HepG2 (cell line): Measurements from ENCODE around the gene BCLAF1. TPM values are rescaled to one million over a fixed set of nuclear protein-coding genes. Genes with fewer than 3 reads are reported as not detected.
A peak's percentile ranks its signal among the peaks of the same experiment; 100 is the strongest.

ENCODE experiments used
- ATAC-seq: fragments of 200-7000 bp; cut with Tn5 transposase; 3 replicates; pipeline ENCODE4 v1.9.1; 2020; ENCODE audit warnings: mild to moderate bottlenecking, moderate library complexity
- BruUV-seq: library from RNA; stranded (reverse); fragments of 400-500 nt; replicated peaks from 2 replicates; lab custom pipeline; 2021; lab: Mats Ljungman, UMichigan
- CTCF ChIA-PET: fragments of 300-600 bp; formaldehyde crosslinking; extraction: SDS; loops from one replicate; lab custom pipeline; 2021; ENCODE audit warnings: low total read pairs, inconsistent platforms, low intra/inter-chr PET ratio; lab: Yijun Ruan, JAX
- POLR2A ChIA-PET: fragments of 350-600 bp; sonication (Branson Sonifier 250); formaldehyde crosslinking; loops from one replicate; lab custom pipeline; 2020; ENCODE audit warnings: antibody characterized with exemption, inconsistent platforms; lab: Yijun Ruan, JAX
- DNase-seq: peaks from one replicate; pipeline ENCODE4 v3.0.0-alpha.2; 2015; ENCODE audit warnings: low spot score
- FAIRE-seq: peaks from 3 replicates; lab custom pipeline; 2011; peaks lifted over from hg19 to GRCh38; lab: Jason Lieb, UNC
- H2AFZ ChIP-seq: one replicate; pipeline ENCODE4 v1.6.1; 2011; ENCODE audit warnings: low read length, inconsistent platforms
- H3K27ac ChIP-seq: fragments of 300-600 bp; 3 replicates; pipeline ENCODE4 v1.8.0; 2011; ENCODE audit warnings: mixed run types, mild to moderate bottlenecking, mixed read lengths, low read length, inconsistent platforms; ENCODE audit not compliant: insufficient read depth; ENCODE audit errors: extremely low read length
- H3K27me3 ChIP-seq, 2 experiments: fragments of 200-600 bp in 1 of 2; 2 replicates in 1 of 2; 3 replicates in 1 of 2; pipeline versions ENCODE4 v1.6.0 to v1.8.0; 2011; ENCODE audit warnings: low read length in 2 of 2, mild to moderate bottlenecking in 2 of 2, moderate library complexity in 2 of 2, inconsistent platforms in 1 of 2; ENCODE audit not compliant: insufficient read depth in 2 of 2, control insufficient read depth in 1 of 2
- H3K36me3 ChIP-seq, 2 experiments: fragments of 200-600 bp in 1 of 2; replicated peaks in 1 of 2; 2 replicates in 1 of 2; 3 replicates in 1 of 2; pipeline versions ENCODE4 v1.5.1 to v1.8.0; 2011; ENCODE audit warnings: low read length in 2 of 2, inconsistent platforms in 1 of 2; ENCODE audit not compliant: insufficient read depth in 2 of 2, control insufficient read depth in 1 of 2
- H3K4me1 ChIP-seq: 2 replicates; pipeline ENCODE4 v1.5.1; 2012; ENCODE audit warnings: low read length, inconsistent platforms; ENCODE audit not compliant: insufficient read depth
- H3K4me2 ChIP-seq: 2 replicates; pipeline ENCODE4 v1.6.0; 2011; ENCODE audit warnings: low read depth, low read length, inconsistent platforms
- H3K4me3 ChIP-seq, 3 experiments: fragments of 200-600 bp in 1 of 3; sonication (generic), shearing (Covaris generic) in 1 of 3; replicated peaks in 1 of 3; 2 replicates each; pipeline ENCODE4 v1.5.1; 2011 to 2016; ENCODE audit warnings: low read length in 3 of 3, inconsistent platforms in 2 of 3, low read depth in 2 of 3, mild to moderate bottlenecking in 2 of 3, control low read depth in 1 of 3, mixed read lengths in 1 of 3; ENCODE audit not compliant: insufficient read depth in 1 of 3
- H3K79me2 ChIP-seq: one replicate; pipeline ENCODE4 v1.6.1; 2011; ENCODE audit warnings: low read length, inconsistent platforms; ENCODE audit not compliant: insufficient read depth
- H3K9ac ChIP-seq: 2 replicates; pipeline ENCODE4 v1.6.0; 2011; ENCODE audit warnings: mild to moderate bottlenecking, low read depth, low read length, inconsistent platforms; ENCODE audit not compliant: insufficient read depth
- H3K9me3 ChIP-seq: 2 replicates; pipeline ENCODE4 v1.5.1; 2012; ENCODE audit warnings: mild to moderate bottlenecking, low read length
- H4K20me1 ChIP-seq: 2 replicates; pipeline ENCODE4 v1.6.0; 2011; ENCODE audit warnings: inconsistent platforms, mild to moderate bottlenecking, low read length, moderate library complexity; ENCODE audit not compliant: insufficient read depth
- AGO2 ChIP-seq: fragments of 200-400 bp; formaldehyde crosslinking; optimal IDR thresholded peaks from 2 replicates; pipeline ENCODE3; 2017; ENCODE audit warnings: mild to moderate bottlenecking, low read depth, low read length, moderate library complexity
- HNF4G ChIP-seq, 2 experiments: sonication (generic) in 1 of 2; formaldehyde crosslinking in 1 of 2; IDR thresholded peaks; 2 replicates each; pipeline versions ENCODE4 v1.4.0 to v1.6.1; 2011 to 2020; ENCODE audit warnings: borderline replicate concordance in 2 of 2, low read depth in 2 of 2, mild to moderate bottlenecking in 2 of 2, low read length in 1 of 2, missing genetic modification reagents in 1 of 2, moderate library complexity in 1 of 2
- POLR2AphosphoS2 ChIP-seq: IDR thresholded peaks from 2 replicates; pipeline ENCODE4 v1.6.1; 2011; ENCODE audit warnings: low read depth, low read length, improper control_type of control experiment
- RBM22 ChIP-seq: fragments of 200-400 bp; formaldehyde crosslinking; optimal IDR thresholded peaks from 2 replicates; pipeline ENCODE3; 2017; ENCODE audit warnings: mild to moderate bottlenecking, low read length, moderate library complexity
- STAG1 ChIP-seq: sonication (generic); formaldehyde crosslinking; IDR thresholded peaks from 2 replicates; pipeline ENCODE4 v1.4.0; 2020; ENCODE audit warnings: missing genetic modification reagents
- ZNF17 ChIP-seq: sonication (generic); formaldehyde crosslinking; IDR thresholded peaks from 2 replicates; pipeline ENCODE4 v1.5.0; 2020; ENCODE audit warnings: mild to moderate bottlenecking, missing genetic modification reagents
- WGBS: methylation state at CpG from one replicate; pipeline ENCODE4 v1.1.6; 2017; ENCODE audit warnings: low lambda C conversion rate; 5-methylcytosine and 5-hydroxymethylcytosine counted together
- in situ Hi-C: cut with HindIII; loops from 2 replicates; pipeline ENCODE4 v1.10.0; 2017; ENCODE audit warnings: low pct_unique_long_range_greater_than_20kb; ENCODE audit not compliant: extremely low pct_ligation_motif_present
- intact Hi-C: fragments of 100-400 bp; cut with micrococcal nuclease; formaldehyde crosslinking; loops from one replicate; pipeline ENCODE4 v1.10.0; 2022; ENCODE audit not compliant: unreplicated experiment
- polyA plus RNA-seq, 8 experiments: library from polyadenylated mRNA; depleted of rRNA in 3 of 8; stranded (reverse) in 7 of 8; unstranded in 1 of 8; fragments of >200 nt; fragmentation: Illumina TruSeq in 4 of 8; extraction: Trizol in 4 of 8; gene quantifications; 2 replicates each; pipeline versions ENCODE4 v1.2.1 to v1.2.3, GENCODE V29; 2011 to 2016; ENCODE audit warnings: low read depth in 4 of 8, missing spikeins in 1 of 8, mixed read lengths in 1 of 8; ENCODE audit not compliant: insufficient read depth in 1 of 8
- total RNA-seq, 5 experiments: library from RNA; depleted of rRNA; stranded (reverse); fragments of >200 nt; fragmentation: Illumina TruSeq; extraction: Trizol; gene quantifications; 2 replicates each; pipeline ENCODE4 v1.2.3, GENCODE V29; 2016; ENCODE audit warnings: low read depth in 1 of 5

BCLAF1 gene
- total and polyA plus RNA-seq, 2 of the 13 experiments (the other 11 are each of a cell fraction or from before 2014, with no cell fraction given) = 55.3 to 292 TPM

DNA sequence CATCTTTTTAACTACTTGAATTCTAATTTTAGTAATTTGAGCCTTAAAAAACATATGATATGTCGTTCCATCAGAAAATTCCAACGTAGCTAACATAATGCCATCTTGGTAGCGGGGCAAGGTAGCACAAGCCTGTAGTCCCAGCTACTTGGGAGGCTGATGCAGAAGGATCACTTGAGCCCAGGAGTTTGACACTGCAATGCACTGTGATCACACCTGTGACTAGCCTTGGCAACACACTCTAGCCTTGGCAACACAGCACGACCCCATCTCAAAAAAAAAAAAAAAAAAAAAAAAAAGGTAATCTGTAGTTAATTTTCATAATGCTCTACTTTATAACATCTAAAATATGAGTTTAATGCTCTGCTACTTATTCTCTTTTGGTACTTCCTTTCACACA, 6.7 kb downstream of the BCLAF1 start:
- CTCF ChIA-PET = no interaction called here
- WGBS = 93% methylated on average over 4 of the region's 4 CpGs
- ATAC-seq (peak; percentile 20; the same call in 1 of the 3 replicates), FAIRE-seq (no peak), DNase-seq (no peak)
- H3K27ac ChIP-seq = no peak overlapping the region
- H4K20me1 ChIP-seq = peaks cover 89% of the 10 kb centered on the region
- H3K27me3 ChIP-seq = no peaks in the 10 kb centered on the region; a peak in 1 of 5 replicates
- H2AFZ ChIP-seq = no peak overlapping the region
- H3K9ac ChIP-seq = no peak overlapping the region
- peaks cover 5 to 46% of the 10 kb centered on the region in 2 experiments; a peak in 4 of 5 replicates for H3K36me3 ChIP-seq
- H3K4me1 ChIP-seq = peaks cover 65% of the 10 kb centered on the region
- peaks cover 95% of the 10 kb centered on the region for H3K79me2 ChIP-seq
- H3K9me3 ChIP-seq = no peaks in the 10 kb centered on the region
- BruUV-seq = no TSS peak
- in situ Hi-C loops = no loop called here
- TF ChIP-seq STAG1 (CRISPR knock-in tag) (no peak), HNF4G (IDR thresholded peaks at IDR 0.05; ENCODE audit: borderline replicate concordance, low read depth, low read length) (no peak), HNF4G (CRISPR knock-in tag; IDR thresholded peaks at IDR 0.05; ENCODE audit: borderline replicate concordance, low read depth) (no peak), RBM22 (peak; percentile 24), POLR2AphosphoS2 (0 out of 2 replicates have a peak, but pooled peaks have one; percentile 34)
- intact Hi-C loops = loop anchor here (5.0 kb wide), 1 partner anchor 34 kb away; no protein-coding TSS in a partner anchor
- H3K4me2 ChIP-seq = peak overlapping the region; percentile 20; the same call in 1 of the 2 replicates
- H3K4me3 ChIP-seq = no peak overlapping the region
- POLR2A ChIA-PET = interaction anchor here (0.6 kb wide), 1 partner anchor 57 kb away, joined by 3 read pairs; no protein-coding TSS in a partner anchor

DNA sequence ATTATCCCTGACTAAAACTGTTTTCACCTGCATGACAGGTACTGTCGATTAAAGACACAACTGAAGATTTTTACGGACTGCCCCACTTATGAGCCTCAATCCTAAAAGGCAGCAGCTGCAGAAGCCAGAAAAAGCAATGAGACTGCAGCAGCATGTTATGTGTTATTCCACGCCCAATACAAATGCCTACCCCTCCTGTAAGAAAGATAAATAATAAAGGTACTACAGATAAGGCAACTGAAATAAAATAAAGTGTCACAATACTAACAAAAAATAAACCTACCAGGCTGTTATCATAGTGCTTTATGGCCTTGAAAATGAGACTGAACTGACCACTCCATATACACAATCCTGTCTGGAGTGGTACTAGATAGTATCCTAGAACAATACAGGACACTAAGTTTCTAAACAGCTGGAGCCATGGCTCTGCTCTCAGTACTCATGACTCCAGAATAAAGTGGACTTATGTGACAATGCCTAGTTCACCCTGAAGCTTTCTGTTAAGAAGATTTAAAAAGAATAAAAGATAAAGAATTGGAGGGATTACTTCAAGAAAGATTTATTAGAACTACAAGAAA, 9.5 kb downstream of the BCLAF1 start:
- H3K79me2 ChIP-seq = peaks cover 81% of the 10 kb centered on the region
- ChIA-PET POLR2A (interaction anchor here (0.7 kb wide), 1 partner anchor 9 kb away, joined by 4 read pairs; the partner anchor contains the start of gene BCLAF1), CTCF (no interaction called here)
- peaks cover 73% of the 10 kb centered on the region for H4K20me1 ChIP-seq
- in situ Hi-C loops (no loop called here), intact Hi-C loops (loop anchor here (1.0 to 5.0 kb wide), 2 partner anchors 8 to 37 kb away; no protein-coding TSS in a partner anchor)
- peaks cover 7 to 67% of the 10 kb centered on the region in 2 experiments for H3K36me3 ChIP-seq
- peak; percentile 28; the same call in 2 of the 3 replicates for ATAC-seq
- no peak overlapping the region for H3K4me2 ChIP-seq
- peaks cover 38% of the 10 kb centered on the region for H3K4me1 ChIP-seq
- DNase-seq = no peak
- BruUV-seq = no TSS peak
- TF ChIP-seq AGO2 (peak; percentile 7), ZNF17 (CRISPR knock-in tag) (no peak), RBM22 (peak; percentile 72)
- WGBS = 98% methylated on average over 3 of the region's 3 CpGs
- FAIRE-seq = no peak
- no peaks in the 10 kb centered on the region for H3K27me3 ChIP-seq
- H3K4me3 ChIP-seq = no peak overlapping the region
- no peak overlapping the region for H2AFZ ChIP-seq
- H3K9ac ChIP-seq = no peak overlapping the region
- H3K9me3 ChIP-seq = no peaks in the 10 kb centered on the region
- no peak overlapping the region for H3K27ac ChIP-seq
